Testis (tissue), 3 donors: ENCODE data around the gene ATP1A4. TPM values are rescaled to one million over a fixed set of nuclear protein-coding genes. Genes with fewer than 3 reads are reported as not detected.

ENCODE experiments used
- DNase-seq: peaks from one replicate; pipeline ENCODE4 v3.0.0-alpha.2; 2019
- H3K27ac ChIP-seq, 2 donors: fragments of 200-600 bp; sonication (generic); one replicate each; pipeline ENCODE4 v1.5.1; 2019
- H3K27me3 ChIP-seq: fragments of 200-600 bp; sonication (generic); one replicate; pipeline ENCODE4 v1.5.1; 2019
- H3K36me3 ChIP-seq: fragments of 200-600 bp; sonication (generic); one replicate; pipeline ENCODE4 v1.5.1; 2017; ENCODE audit warnings: low read depth; ENCODE audit errors: missing control alignments
- H3K4me1 ChIP-seq: fragments of 200-600 bp; sonication (generic); one replicate; pipeline ENCODE4 v1.5.1; 2019
- H3K4me3 ChIP-seq, 2 donors: fragments of 200-600 bp; sonication (generic); one replicate each; pipeline ENCODE4 v1.5.1; 2017 to 2019
- H3K9me3 ChIP-seq: fragments of 200-600 bp; sonication (generic); one replicate; pipeline ENCODE4 v1.5.1; 2017
- POLR2A ChIP-seq: fragments of 450-650 bp; IDR thresholded peaks from one replicate; pipeline ENCODE4 v1.6.1; 2017; ENCODE audit warnings: antibody characterized with exemption, mild to moderate bottlenecking, moderate library complexity
- intact Hi-C: fragments of 100-400 bp; cut with DNase I; formaldehyde crosslinking; loops from one replicate; pipeline ENCODE4 v1.15.1; 2023; ENCODE audit warnings: low total_unique reads
- polyA plus RNA-seq: library from polyadenylated mRNA; stranded (reverse); fragments of 350-450 nt; fragmentation: Illumina TruSeq; extraction: RNeasy Lipid Tissue Mini Kit (QIAGEN cat#74804); gene quantifications from one replicate; pipeline ENCODE4 v1.2.3, GENCODE V29; 2014; ENCODE audit warnings: low read depth, low replicate concordance; ENCODE audit not compliant: insufficient read depth
- total RNA-seq, 2 donors: library from RNA; depleted of rRNA; stranded (reverse); fragments of >200 nt; gene quantifications; one replicate each; pipeline ENCODE4 v1.2.3, GENCODE V29; 2016
- TF ChIP-seq, protein P1 (sequence below), 3 experiments: fragments of 450-650 bp in 2 of 3; fragments of 200-600 bp in 1 of 3; sonication (generic) in 1 of 3; IDR thresholded peaks; one replicate each; pipeline ENCODE4 v1.5.1; 2016 to 2019; ENCODE audit warnings: antibody characterized with exemption in 3 of 3, mild to moderate bottlenecking in 2 of 3, moderate library complexity in 1 of 3

ATP1A4 gene
- total and polyA plus RNA-seq, 3 donors from 2014 or later: 13.3 to 38.6 (median 23.0) TPM

DNA sequence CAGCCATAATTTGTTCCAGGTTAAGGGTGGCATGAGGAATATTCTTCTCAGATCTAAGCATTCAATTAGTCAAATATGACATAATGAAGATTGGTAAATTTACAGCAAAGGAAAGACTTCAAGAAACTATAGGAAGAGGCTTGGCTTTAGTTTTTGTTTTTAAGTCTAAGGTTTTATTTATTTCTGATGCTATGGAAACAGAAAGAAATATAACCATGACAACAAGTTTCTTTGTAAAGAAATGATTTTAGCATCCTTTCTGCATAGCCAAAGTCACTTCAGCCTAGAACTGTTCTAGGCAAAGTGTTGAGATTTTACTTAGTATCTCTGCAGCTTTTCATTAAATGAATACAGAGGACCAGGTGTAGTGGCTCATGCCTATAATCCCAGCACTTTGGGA is 81.5 kb downstream of the ATP1A4 start:
- Histone ChIP-seq H3K9me3 (no peaks in the 10 kb centered on the region), H3K36me3 (no peaks in the 10 kb centered on the region), H3K4me3 (no peak overlapping the region), H3K27me3 (no peaks in the 10 kb centered on the region), H3K4me1 (no peaks in the 10 kb centered on the region), H3K27ac (no peak overlapping the region)
- no peak for DNase-seq
- TF ChIP-seq, protein P1, sequence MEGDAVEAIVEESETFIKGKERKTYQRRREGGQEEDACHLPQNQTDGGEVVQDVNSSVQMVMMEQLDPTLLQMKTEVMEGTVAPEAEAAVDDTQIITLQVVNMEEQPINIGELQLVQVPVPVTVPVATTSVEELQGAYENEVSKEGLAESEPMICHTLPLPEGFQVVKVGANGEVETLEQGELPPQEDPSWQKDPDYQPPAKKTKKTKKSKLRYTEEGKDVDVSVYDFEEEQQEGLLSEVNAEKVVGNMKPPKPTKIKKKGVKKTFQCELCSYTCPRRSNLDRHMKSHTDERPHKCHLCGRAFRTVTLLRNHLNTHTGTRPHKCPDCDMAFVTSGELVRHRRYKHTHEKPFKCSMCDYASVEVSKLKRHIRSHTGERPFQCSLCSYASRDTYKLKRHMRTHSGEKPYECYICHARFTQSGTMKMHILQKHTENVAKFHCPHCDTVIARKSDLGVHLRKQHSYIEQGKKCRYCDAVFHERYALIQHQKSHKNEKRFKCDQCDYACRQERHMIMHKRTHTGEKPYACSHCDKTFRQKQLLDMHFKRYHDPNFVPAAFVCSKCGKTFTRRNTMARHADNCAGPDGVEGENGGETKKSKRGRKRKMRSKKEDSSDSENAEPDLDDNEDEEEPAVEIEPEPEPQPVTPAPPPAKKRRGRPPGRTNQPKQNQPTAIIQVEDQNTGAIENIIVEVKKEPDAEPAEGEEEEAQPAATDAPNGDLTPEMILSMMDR (IDR thresholded peaks at IDR 0.05): no peak
- no peak for TF ChIP-seq POLR2A
- intact Hi-C loops: no loop called here

Other genes with a start within 250 kb of the ATP1A4 start
- 100 to 1,000 TPM; 204 to 389 TPM for gene TAGLN2, start 226.1 kb upstream of the ATP1A4 start, total RNA-seq
- gene TAGLN2, start 226.1 kb upstream of the ATP1A4 start, polyA plus RNA-seq: 305 TPM
- gene IGSF9, start 206.0 kb upstream of the ATP1A4 start, total RNA-seq: 10 to 100 TPM in 1 of 2 donors, 1 to 10 TPM in 1; 4.8 to 10.2 TPM
- 7.9 TPM for gene IGSF9, start 206.0 kb upstream of the ATP1A4 start, polyA plus RNA-seq
- 1 to 10 TPM in 1 of 2 donors, not detected in 1; 2.0 TPM for gene SLAMF9, start 197.4 kb upstream of the ATP1A4 start, total RNA-seq
- gene SLAMF9, start 197.4 kb upstream of the ATP1A4 start, polyA plus RNA-seq: 0.74 TPM
- 1 to 10 TPM; 5.1 to 6.5 TPM for gene PIGM, start 119.6 kb upstream of the ATP1A4 start, total RNA-seq
- gene PIGM, start 119.6 kb upstream of the ATP1A4 start, polyA plus RNA-seq: 9.1 TPM
- gene KCNJ10, start 81.4 kb upstream of the ATP1A4 start, total RNA-seq: 1 to 10 TPM in 1 of 2 donors, under 1 TPM in 1; 0.79 to 1.5 TPM
- gene KCNJ10, start 81.4 kb upstream of the ATP1A4 start, polyA plus RNA-seq: 1.9 TPM
- under 1 TPM; 0.55 to 0.68 TPM for gene KCNJ9, start 70.1 kb upstream of the ATP1A4 start, total RNA-seq
- gene KCNJ9, start 70.1 kb upstream of the ATP1A4 start, polyA plus RNA-seq: 0.37 TPM
- gene IGSF8, start 53.0 kb upstream of the ATP1A4 start, total RNA-seq: 100 to 1,000 TPM; 104 to 119 TPM
- 79.8 TPM for gene IGSF8, start 53.0 kb upstream of the ATP1A4 start, polyA plus RNA-seq
- gene ATP1A2, start 35.8 kb upstream of the ATP1A4 start, total RNA-seq: 10 to 100 TPM; 14.2 to 27.9 TPM
- 13.2 TPM for gene ATP1A2, start 35.8 kb upstream of the ATP1A4 start, polyA plus RNA-seq
- gene CASQ1, start 39.0 kb downstream of the ATP1A4 start, total RNA-seq: 1 to 10 TPM; 3.4 to 5.6 TPM
- 10.2 TPM for gene CASQ1, start 39.0 kb downstream of the ATP1A4 start, polyA plus RNA-seq
- 100 to 1,000 TPM; 168 to 229 TPM for gene PEA15, start 53.8 kb downstream of the ATP1A4 start, total RNA-seq
- 421 TPM for gene PEA15, start 53.8 kb downstream of the ATP1A4 start, polyA plus RNA-seq
- gene DCAF8, start 110.9 kb downstream of the ATP1A4 start, total RNA-seq: 100 to 1,000 TPM; 233 to 240 TPM
- gene DCAF8, start 110.9 kb downstream of the ATP1A4 start, polyA plus RNA-seq: 127 TPM
- 10 to 100 TPM; 48.5 to 56.6 TPM for gene PEX19, start 133.5 kb downstream of the ATP1A4 start, total RNA-seq
- gene PEX19, start 133.5 kb downstream of the ATP1A4 start, polyA plus RNA-seq: 63.5 TPM
- gene COPA, start 191.6 kb downstream of the ATP1A4 start, total RNA-seq: 100 to 1,000 TPM; 114 to 123 TPM
- gene COPA, start 191.6 kb downstream of the ATP1A4 start, polyA plus RNA-seq: 88.9 TPM
- gene NCSTN, start 191.8 kb downstream of the ATP1A4 start, total RNA-seq: 100 to 1,000 TPM; 109 to 112 TPM
- gene NCSTN, start 191.8 kb downstream of the ATP1A4 start, polyA plus RNA-seq: 115 TPM
- gene NHLH1, start 215.5 kb downstream of the ATP1A4 start, total RNA-seq: under 1 TPM; 0.37 to 0.63 TPM
- 0.20 TPM for gene NHLH1, start 215.5 kb downstream of the ATP1A4 start, polyA plus RNA-seq
- 1 to 10 TPM; 3.6 to 3.8 TPM for gene VANGL2, start 249.0 kb downstream of the ATP1A4 start, total RNA-seq
- 5.9 TPM for gene VANGL2, start 249.0 kb downstream of the ATP1A4 start, polyA plus RNA-seq